ENCODE measurements around the gene MGAT5. TPM values are rescaled to one million over a fixed set of nuclear protein-coding genes. Genes with fewer than 3 reads are reported as not detected.

The MGAT5 gene
- total RNA-seq, 1 donor from 2014 or later: 21.2 TPM

GRCh38 chr2:134323777-134324176 is 69.9 kb downstream of the MGAT5 start:
- H3K36me3 ChIP-seq: no peaks in the 10 kb centered on the region
- H3K27me3 Mint-ChIP-seq (ENCODE audit: insufficient read depth, low read depth): no peaks in the 10 kb centered on the region
- H3K9ac ChIP-seq: no peak overlapping the region
- no peaks in the 10 kb centered on the region for H3K79me2 ChIP-seq (ENCODE audit: low read depth)
- H3K9me3 ChIP-seq (ENCODE audit: low read depth): no peaks in the 10 kb centered on the region
- TF ChIP-seq EZH2phosphoT487 (IDR thresholded peaks at IDR 0.05): no peak
- TF ChIP-seq, protein P1, sequence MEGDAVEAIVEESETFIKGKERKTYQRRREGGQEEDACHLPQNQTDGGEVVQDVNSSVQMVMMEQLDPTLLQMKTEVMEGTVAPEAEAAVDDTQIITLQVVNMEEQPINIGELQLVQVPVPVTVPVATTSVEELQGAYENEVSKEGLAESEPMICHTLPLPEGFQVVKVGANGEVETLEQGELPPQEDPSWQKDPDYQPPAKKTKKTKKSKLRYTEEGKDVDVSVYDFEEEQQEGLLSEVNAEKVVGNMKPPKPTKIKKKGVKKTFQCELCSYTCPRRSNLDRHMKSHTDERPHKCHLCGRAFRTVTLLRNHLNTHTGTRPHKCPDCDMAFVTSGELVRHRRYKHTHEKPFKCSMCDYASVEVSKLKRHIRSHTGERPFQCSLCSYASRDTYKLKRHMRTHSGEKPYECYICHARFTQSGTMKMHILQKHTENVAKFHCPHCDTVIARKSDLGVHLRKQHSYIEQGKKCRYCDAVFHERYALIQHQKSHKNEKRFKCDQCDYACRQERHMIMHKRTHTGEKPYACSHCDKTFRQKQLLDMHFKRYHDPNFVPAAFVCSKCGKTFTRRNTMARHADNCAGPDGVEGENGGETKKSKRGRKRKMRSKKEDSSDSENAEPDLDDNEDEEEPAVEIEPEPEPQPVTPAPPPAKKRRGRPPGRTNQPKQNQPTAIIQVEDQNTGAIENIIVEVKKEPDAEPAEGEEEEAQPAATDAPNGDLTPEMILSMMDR (IDR thresholded peaks at IDR 0.05): no peak
- TF ChIP-seq EZH2 (IDR thresholded peaks at IDR 0.05): no peak
- H3K4me3 Mint-ChIP-seq: no peak overlapping the region
- peaks cover 2% of the 10 kb centered on the region for H3K9me3 Mint-ChIP-seq
- no peak overlapping the region for H3K4me3 ChIP-seq
- H3F3A ChIP-seq (ENCODE audit: low read depth): no peaks in the 10 kb centered on the region
- H3K4me2 ChIP-seq: no peak overlapping the region
- no peaks in the 10 kb centered on the region for H3K4me1 ChIP-seq
- H2AFZ ChIP-seq (replicated peaks): no peak overlapping the region
- no peak overlapping the region for H3K27ac Mint-ChIP-seq
- H3K4me1 Mint-ChIP-seq: peaks cover 11% of the 10 kb centered on the region
- H4K20me1 ChIP-seq (ENCODE audit: low read depth): no peaks in the 10 kb centered on the region
- DNase-seq (ENCODE audit: low spot score): no peak
- H3K36me3 Mint-ChIP-seq: peaks cover 13% of the 10 kb centered on the region
- H3K27ac ChIP-seq: no peak overlapping the region
- no peaks in the 10 kb centered on the region for H3K27me3 ChIP-seq

DNA sequence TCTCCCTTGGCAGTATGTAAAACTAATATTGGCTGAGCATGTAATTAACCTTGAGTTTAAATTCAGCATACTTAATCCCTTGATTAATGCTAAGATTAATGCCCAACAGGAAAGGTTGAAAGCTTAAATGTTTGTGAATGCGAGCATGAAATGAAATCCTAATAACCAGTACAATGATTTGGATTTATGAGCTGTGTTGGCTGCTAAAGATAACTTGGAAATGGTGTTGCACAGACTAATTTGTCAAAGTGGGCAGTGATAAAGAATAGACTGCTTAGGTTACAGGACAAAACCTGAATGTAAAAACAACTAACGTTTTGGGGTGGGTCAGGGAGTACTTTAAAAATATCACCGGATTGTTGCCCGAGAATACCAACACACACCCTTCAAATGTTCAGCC is 70.6 kb downstream of the MGAT5 start:
- Histone ChIP-seq H3K27me3 (no peaks in the 10 kb centered on the region), H3K79me2 (ENCODE audit: low read depth) (no peaks in the 10 kb centered on the region), H3K27ac (no peak overlapping the region), H3K4me3 (no peak overlapping the region), H3K4me2 (no peak overlapping the region), H3K9ac (no peak overlapping the region), H4K20me1 (ENCODE audit: low read depth) (no peaks in the 10 kb centered on the region), H3K9me3 (ENCODE audit: low read depth) (no peaks in the 10 kb centered on the region), H3K4me1 (no peaks in the 10 kb centered on the region), H3K36me3 (no peaks in the 10 kb centered on the region), H3F3A (ENCODE audit: low read depth) (no peaks in the 10 kb centered on the region), H2AFZ (replicated peaks) (no peak overlapping the region)
- H3K4me1 Mint-ChIP-seq: peaks cover 11% of the 10 kb centered on the region
- peaks cover 8% of the 10 kb centered on the region for H3K36me3 Mint-ChIP-seq
- no peak overlapping the region for H3K4me3 Mint-ChIP-seq
- DNase-seq (ENCODE audit: low spot score): no peak
- no peaks in the 10 kb centered on the region for H3K27me3 Mint-ChIP-seq (ENCODE audit: insufficient read depth, low read depth)
- TF ChIP-seq, protein P1 (IDR thresholded peaks at IDR 0.05): no peak
- no peak for TF ChIP-seq EZH2 (IDR thresholded peaks at IDR 0.05)
- H3K9me3 Mint-ChIP-seq: peaks cover 2% of the 10 kb centered on the region
- no peak overlapping the region for H3K27ac Mint-ChIP-seq

DNA sequence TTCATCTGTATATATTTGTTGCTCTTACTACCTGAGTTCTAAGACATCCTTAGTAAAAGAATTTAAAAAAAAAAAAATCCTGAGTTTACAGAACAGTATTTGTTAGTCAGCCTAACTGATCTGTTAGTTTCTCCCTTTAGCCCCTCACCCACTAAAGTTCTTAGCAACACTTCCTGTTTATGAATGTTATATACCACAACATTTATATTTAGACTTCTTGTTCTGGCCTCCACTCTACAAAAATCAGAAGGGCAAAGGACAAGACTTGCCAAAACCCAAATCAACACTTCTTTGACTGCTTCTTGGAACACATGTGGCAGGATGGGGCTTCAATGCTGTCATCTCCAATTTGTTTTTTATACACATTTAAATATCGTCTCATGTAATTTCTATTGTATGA is 71.1 kb downstream of the MGAT5 start:
- Histone ChIP-seq H3K4me3 (no peak overlapping the region), H3K27me3 (no peaks in the 10 kb centered on the region), H3K4me2 (no peak overlapping the region), H3K27ac (no peak overlapping the region), H3F3A (ENCODE audit: low read depth) (no peaks in the 10 kb centered on the region), H3K36me3 (no peaks in the 10 kb centered on the region), H4K20me1 (ENCODE audit: low read depth) (no peaks in the 10 kb centered on the region), H3K9ac (no peak overlapping the region), H3K4me1 (no peaks in the 10 kb centered on the region), H2AFZ (replicated peaks) (no peak overlapping the region), H3K9me3 (ENCODE audit: low read depth) (no peaks in the 10 kb centered on the region), H3K79me2 (ENCODE audit: low read depth) (no peaks in the 10 kb centered on the region)
- Mint-ChIP-seq H3K27ac (no peak overlapping the region), H3K27me3 (ENCODE audit: insufficient read depth, low read depth) (no peaks in the 10 kb centered on the region), H3K4me1 (peaks cover 11% of the 10 kb centered on the region), H3K36me3 (peaks cover 8% of the 10 kb centered on the region), H3K4me3 (no peak overlapping the region), H3K9me3 (peaks cover 2% of the 10 kb centered on the region)
- DNase-seq (ENCODE audit: low spot score): no peak
- TF ChIP-seq, protein P1 (IDR thresholded peaks at IDR 0.05): no peak
- TF ChIP-seq EZH2 (IDR thresholded peaks at IDR 0.05) (no peak), EZH2phosphoT487 (IDR thresholded peaks at IDR 0.05) (no peak)
